Left ventricle myocardium inferior (tissue), 1 donor: ENCODE measurements around the gene CACNA1C. TPM values are rescaled to one million over a fixed set of nuclear protein-coding genes. Genes with fewer than 3 reads are reported as not detected.

Source experiments
- DNase-seq: peaks from one replicate; pipeline ENCODE4 v3.0.0-alpha.2; 2020
- H3K27ac ChIP-seq: fragments of 200-600 bp; replicated peaks from 2 replicates; pipeline ENCODE4 v1.8.0; 2021
- H3K27me3 ChIP-seq: fragments of 200-600 bp; 2 replicates; pipeline ENCODE4 v1.8.0; 2021; ENCODE audit warnings: low read depth
- H3K36me3 ChIP-seq: fragments of 200-600 bp; 2 replicates; pipeline ENCODE4 v1.8.0; 2021
- H3K4me1 ChIP-seq: fragments of 200-600 bp; 2 replicates; pipeline ENCODE4 v1.8.0; 2021
- H3K4me3 ChIP-seq: fragments of 200-600 bp; 2 replicates; pipeline ENCODE4 v1.8.0; 2021; ENCODE audit warnings: mild to moderate bottlenecking, moderate library complexity
- H3K9me3 ChIP-seq: fragments of 200-600 bp; replicated peaks from 2 replicates; pipeline ENCODE4 v1.8.0; 2021
- CTCF ChIP-seq: fragments of 200-600 bp; IDR thresholded peaks from 2 replicates; pipeline ENCODE4 v1.8.0; 2021; ENCODE audit warnings: antibody characterized with exemption, mild to moderate bottlenecking, borderline replicate concordance
- intact Hi-C: fragments of 100-400 bp; cut with micrococcal nuclease; formaldehyde crosslinking; loops from one replicate; pipeline ENCODE4 v1.11.0; 2022
- total RNA-seq: library from RNA; stranded (reverse); fragmentation: NEBNext Ultra II Directional; extraction: Animal tissue kit (Norgen Biotek cat#: 25700); gene quantifications from one replicate; pipeline ENCODE4 v1.2.1, GENCODE V29; 2021
- donor health status: DM: no; HTN: yes; CAD: no; lungs with severe emphysema.

Gene CACNA1C
- total RNA-seq, 1 donor from 2014 or later, result 137 TPM

GRCh38 chr12:2300886-2301285 is 248.1 kb downstream of the CACNA1C start:
- Histone ChIP-seq H3K4me1 (peaks cover 98% of the 10 kb centered on the region), H3K36me3 (no peaks in the 10 kb centered on the region), H3K4me3 (no peak overlapping the region), H3K27me3 (no peaks in the 10 kb centered on the region), H3K9me3 (no peaks in the 10 kb centered on the region), H3K27ac (peak overlapping the region; percentile 75)
- no peak for TF ChIP-seq CTCF
- no peak for DNase-seq
- intact Hi-C loops, result no loop called here

DNA sequence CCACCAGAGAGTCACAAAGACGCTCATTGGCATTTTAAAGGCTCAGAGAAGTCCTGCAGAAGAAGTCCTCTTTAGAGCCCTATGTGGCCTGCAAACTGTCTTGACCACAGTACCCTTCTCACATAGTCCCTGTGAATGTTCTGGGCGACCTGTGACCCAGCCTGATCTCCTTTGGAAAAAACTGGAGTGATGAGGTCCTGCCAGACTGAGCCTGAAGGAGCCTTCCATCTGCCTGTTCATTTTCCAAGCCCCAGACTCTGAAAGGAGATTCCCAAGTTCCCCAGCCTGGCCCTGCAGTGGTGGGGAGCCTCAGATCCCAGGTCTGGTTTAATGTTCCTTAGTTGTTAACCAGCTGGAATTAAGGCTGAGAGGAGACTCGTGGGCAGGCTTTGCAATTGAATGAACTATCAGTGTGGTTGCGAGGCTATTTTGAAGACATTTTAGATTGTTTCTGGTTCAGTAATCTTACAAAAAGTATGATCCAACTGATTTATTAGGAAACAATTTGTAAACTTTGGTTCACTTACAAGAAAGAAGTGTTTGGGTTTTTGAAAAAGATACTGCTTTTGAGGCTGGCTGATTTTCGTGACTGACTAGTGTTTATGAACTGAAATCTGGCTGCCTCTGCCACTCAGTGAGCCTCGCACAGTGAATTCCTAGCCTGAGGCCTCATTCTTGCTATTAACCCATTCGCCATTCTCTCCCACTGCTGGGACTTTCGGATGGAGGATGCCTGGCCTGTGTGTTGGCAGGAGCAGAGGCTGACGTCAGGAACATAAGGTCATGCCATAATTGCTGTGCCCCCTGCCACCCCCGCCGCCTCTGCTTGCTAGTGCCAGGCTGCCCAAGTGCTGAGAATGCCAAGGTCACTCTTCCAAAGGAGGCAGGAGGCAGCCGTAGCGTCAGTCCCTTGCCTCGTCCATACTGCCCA is 249.0 kb downstream of the CACNA1C start:
- Histone ChIP-seq H3K4me1 (peaks cover 98% of the 10 kb centered on the region), H3K9me3 (no peaks in the 10 kb centered on the region), H3K4me3 (no peak overlapping the region), H3K27me3 (no peaks in the 10 kb centered on the region), H3K27ac (peak overlapping the region; percentile 75), H3K36me3 (no peaks in the 10 kb centered on the region)
- TF ChIP-seq CTCF, result no peak
- DNase-seq, result peak; percentile 67
- intact Hi-C loops, result no loop called here

- intact Hi-C loops, result no loop called here
- no peak for TF ChIP-seq CTCF
- no peaks in the 10 kb centered on the region for H3K27me3 ChIP-seq
- H3K4me3 ChIP-seq, result no peak overlapping the region
- H3K27ac ChIP-seq, result peak overlapping the region; percentile 75
- peaks cover 98% of the 10 kb centered on the region for H3K4me1 ChIP-seq
- H3K36me3 ChIP-seq, result no peaks in the 10 kb centered on the region
- H3K9me3 ChIP-seq, result peaks cover 1% of the 10 kb centered on the region
- no peak for DNase-seq
These were observed 250.2 kb downstream of the CACNA1C start for GRCh38 chr12:2302711-2303580.

DNA sequence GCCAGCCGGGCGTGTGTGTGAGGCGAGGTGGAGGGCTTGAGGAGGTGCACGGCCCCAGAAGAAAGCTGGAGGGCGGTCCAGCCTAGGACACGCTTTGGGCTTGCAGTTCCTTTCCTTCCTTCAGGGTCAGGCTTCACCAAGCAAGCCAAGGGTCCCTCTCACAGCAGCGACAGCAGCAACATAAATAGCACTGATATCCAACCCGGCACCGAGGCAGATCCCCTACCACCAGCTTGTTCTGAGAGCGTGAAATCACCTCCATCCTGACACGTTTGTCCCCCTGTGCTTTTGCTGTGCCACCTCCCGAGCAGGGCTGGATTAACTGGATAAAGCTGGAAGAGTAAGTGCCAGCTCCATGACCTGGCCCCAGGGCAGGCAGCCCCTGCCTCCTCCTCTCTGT is 251.4 kb downstream of the CACNA1C start:
- TF ChIP-seq CTCF, result no peak
- peak overlapping the region; percentile 75 for H3K27ac ChIP-seq
- H3K4me3 ChIP-seq, result no peak overlapping the region
- no peaks in the 10 kb centered on the region for H3K27me3 ChIP-seq
- no peaks in the 10 kb centered on the region for H3K36me3 ChIP-seq
- intact Hi-C loops, result no loop called here
- no peak for DNase-seq
- peaks cover 86% of the 10 kb centered on the region for H3K4me1 ChIP-seq
- H3K9me3 ChIP-seq, result peaks cover 8% of the 10 kb centered on the region

- no peaks in the 10 kb centered on the region for H3K36me3 ChIP-seq
- TF ChIP-seq CTCF, result no peak
- H3K9me3 ChIP-seq, result peaks cover 8% of the 10 kb centered on the region
- no peak overlapping the region for H3K4me3 ChIP-seq
- no peak for DNase-seq
- H3K27me3 ChIP-seq, result no peaks in the 10 kb centered on the region
- intact Hi-C loops, result no loop called here
- peaks cover 85% of the 10 kb centered on the region for H3K4me1 ChIP-seq
- H3K27ac ChIP-seq, result peak overlapping the region; percentile 65
These were observed 253.2 kb downstream of the CACNA1C start for GRCh38 chr12:2306012-2306411.
